ACC112 (cell line): Measurements from ENCODE around the gene CELA2B.
A peak's percentile ranks its signal among the peaks of the same experiment; 100 is the strongest.
"Not testable (repeated sequence)": the region's sequence is repeated elsewhere in the genome, so short reads cannot be mapped to it uniquely, and the experiment has no call there.

Experiments
- H2AFZ ChIP-seq: fragments of 200-600 bp; sonication (generic); one replicate; pipeline ENCODE4 v1.6.0; 2017; ENCODE audit warnings: antibody characterized with exemption, low read length; ENCODE audit not compliant: unreplicated experiment
- H3K27ac ChIP-seq: fragments of 200-600 bp; sonication (generic); 2 replicates; pipeline ENCODE4 v1.5.1; 2014; ENCODE audit warnings: low read depth, mild to moderate bottlenecking, antibody characterized with exemption, low read length, moderate library complexity
- H3K27me3 ChIP-seq: fragments of 200-600 bp; sonication (generic); 2 replicates; pipeline ENCODE4 v1.6.1; 2014; ENCODE audit warnings: mild to moderate bottlenecking, antibody characterized with exemption, low read length, moderate library complexity, mixed read lengths; ENCODE audit not compliant: insufficient read depth
- H3K36me3 ChIP-seq: fragments of 200-600 bp; sonication (generic); 2 replicates; pipeline ENCODE4 v1.6.1; 2016; ENCODE audit warnings: mild to moderate bottlenecking, antibody characterized with exemption, low read length, moderate library complexity, mixed read lengths; ENCODE audit not compliant: insufficient read depth
- H3K4me1 ChIP-seq: fragments of 200-600 bp; sonication (generic); one replicate; pipeline ENCODE4 v1.6.1; 2016; ENCODE audit warnings: low read length, mixed read lengths; ENCODE audit not compliant: insufficient read depth, unreplicated experiment, control insufficient read depth
- H3K4me3 ChIP-seq: fragments of 200-600 bp; sonication (generic); 2 replicates; pipeline ENCODE4 v1.5.1; 2014; ENCODE audit warnings: mild to moderate bottlenecking, low read depth, low read length
- H3K79me2 ChIP-seq: fragments of 200-600 bp; sonication (generic); one replicate; pipeline ENCODE4 v1.6.0; 2016; ENCODE audit warnings: low read length; ENCODE audit not compliant: control insufficient read depth, unreplicated experiment, insufficient read depth

Gene CELA2B

GRCh38 chr1:15519625-15520024, 43.7 kb downstream of the CELA2B start:
- no peaks in the 10 kb centered on the region for H3K79me2 ChIP-seq

GRCh38 chr1:15521206-15521906, 45.5 kb downstream of the CELA2B start:
- not testable (repeated sequence) for H3K79me2 ChIP-seq, H3K27ac ChIP-seq, H3K27me3 ChIP-seq, H3K36me3 ChIP-seq, H2AFZ ChIP-seq, H3K4me3 ChIP-seq
- peaks cover 11% of the 10 kb centered on the region for H3K4me1 ChIP-seq

More at GRCh38 chr1:15519625-15520024, 43.7 kb downstream of the CELA2B start:
- peaks cover 12% of the 10 kb centered on the region for H3K4me1 ChIP-seq
- H3K36me3 ChIP-seq: no peaks in the 10 kb centered on the region
- no peak overlapping the region for H2AFZ ChIP-seq
- H3K4me3 ChIP-seq: no peak overlapping the region
- H3K27ac ChIP-seq: no peak overlapping the region
- H3K27me3 ChIP-seq: no peaks in the 10 kb centered on the region

GRCh38 chr1:15522551-15522950, 46.6 kb downstream of the CELA2B start:
- Histone ChIP-seq H2AFZ (no peak overlapping the region), H3K79me2 (peaks cover 7% of the 10 kb centered on the region), H3K36me3 (no peaks in the 10 kb centered on the region), H3K4me1 (peaks cover 11% of the 10 kb centered on the region), H3K27me3 (no peaks in the 10 kb centered on the region), H3K27ac (no peak overlapping the region), H3K4me3 (no peak overlapping the region)

GRCh38 chr1:15523104-15524020, 47.5 kb downstream of the CELA2B start:
- Histone ChIP-seq H3K79me2 (peaks cover 15% of the 10 kb centered on the region), H3K27me3 (no peaks in the 10 kb centered on the region), H3K27ac (peak overlapping the region; percentile 99), H3K4me1 (peaks cover 17% of the 10 kb centered on the region), H3K4me3 (peak overlapping the region; percentile 88), H3K36me3 (no peaks in the 10 kb centered on the region), H2AFZ (peak overlapping the region; percentile 87)

GRCh38 chr1:15524021-15524282, 48.0 kb downstream of the CELA2B start, which contains the start of gene CASP9:
CASP9 (minus strand) TSS chr1:15524215; CDS start chr1:15524200, 15 bp downstream.
- Histone ChIP-seq H3K79me2 (peaks cover 19% of the 10 kb centered on the region), H3K4me3 (peak within 1 kb of the TSS; percentile 94), H3K4me1 (peaks cover 17% of the 10 kb centered on the region)

GRCh38 chr1:15524283-15525049, 48.6 kb downstream of the CELA2B start:
- peak overlapping the region; percentile 88 for H3K4me3 ChIP-seq
- H3K4me1 ChIP-seq: peaks cover 17% of the 10 kb centered on the region
- H2AFZ ChIP-seq: no peak overlapping the region
- peak overlapping the region; percentile 99 for H3K27ac ChIP-seq
- no peaks in the 10 kb centered on the region for H3K36me3 ChIP-seq
- H3K27me3 ChIP-seq: no peaks in the 10 kb centered on the region
- H3K79me2 ChIP-seq: peaks cover 21% of the 10 kb centered on the region

More at GRCh38 chr1:15524021-15524282, 48.0 kb downstream of the CELA2B start, which contains the start of gene CASP9:
- H3K36me3 ChIP-seq: no peaks in the 10 kb centered on the region
- H3K27me3 ChIP-seq: no peaks in the 10 kb centered on the region
- H3K27ac ChIP-seq: peak within 1 kb of the TSS; percentile 99
- H2AFZ ChIP-seq: peak within 1 kb of the TSS; percentile 87

- no peaks in the 10 kb centered on the region for H3K27me3 ChIP-seq
- H2AFZ ChIP-seq: peak overlapping the region; percentile 83
- H3K4me1 ChIP-seq: peaks cover 17% of the 10 kb centered on the region
- H3K36me3 ChIP-seq: no peaks in the 10 kb centered on the region
- peak overlapping the region; percentile 94 for H3K4me3 ChIP-seq
- H3K79me2 ChIP-seq: peaks cover 23% of the 10 kb centered on the region
- peak overlapping the region; percentile 99 for H3K27ac ChIP-seq
These were observed 49.4 kb downstream of the CELA2B start for GRCh38 chr1:15525050-15526020.

GRCh38 chr1:15526021-15526489, 50.2 kb downstream of the CELA2B start:
- no peaks in the 10 kb centered on the region for H3K36me3 ChIP-seq
- peaks cover 17% of the 10 kb centered on the region for H3K4me1 ChIP-seq
- H2AFZ ChIP-seq: peak overlapping the region; percentile 83
- peaks cover 24% of the 10 kb centered on the region for H3K79me2 ChIP-seq
- H3K4me3 ChIP-seq: peak overlapping the region; percentile 94
- no peaks in the 10 kb centered on the region for H3K27me3 ChIP-seq
- peak overlapping the region; percentile 99 for H3K27ac ChIP-seq

GRCh38 chr1:15526490-15527339, 50.8 kb downstream of the CELA2B start, which contains the start of gene DNAJC16:
DNAJC16 (plus strand) TSS chr1:15526848; CDS start chr1:15529106, 2,258 bp downstream.
- peak within 1 kb of the TSS; percentile 99 for H3K27ac ChIP-seq
- no peaks in the 10 kb centered on the region; the same call in 1 of the 2 replicates for H3K36me3 ChIP-seq
- peaks cover 17% of the 10 kb centered on the region for H3K4me1 ChIP-seq
- peak within 1 kb of the TSS; percentile 92 for H2AFZ ChIP-seq
- H3K4me3 ChIP-seq: peak within 1 kb of the TSS; percentile 94
- peaks cover 24% of the 10 kb centered on the region for H3K79me2 ChIP-seq
- H3K27me3 ChIP-seq: no peaks in the 10 kb centered on the region
